Inflammatory macrophage treated with lipopolysaccharide for 4 hours (primary cell): ENCODE results near the gene PATJ.
"Not testable (repeated sequence)": the region's sequence is repeated elsewhere in the genome, so short reads cannot be mapped to it uniquely, and the experiment has no call there.

Experiments used
- DNase-seq: peaks from one replicate; pipeline ENCODE4 v3.0.0-alpha.2; 2020

PATJ gene

GRCh38 chr1:61892977-61893376 lies 150.7 kb downstream of the PATJ start:
- DNase-seq = no peak

- peak; percentile 34 for DNase-seq
These were observed 152.0 kb downstream of the PATJ start for GRCh38 chr1:61894296-61894695.

- DNase-seq = no peak
These were observed 152.9 kb downstream of the PATJ start for GRCh38 chr1:61895175-61895574.

GRCh38 chr1:61898658-61899057 lies 156.4 kb downstream of the PATJ start:
- DNase-seq = no peak

- DNase-seq = peak; percentile 15
These were observed 162.1 kb downstream of the PATJ start for GRCh38 chr1:61904354-61904753.

- no peak for DNase-seq
These were observed 164.8 kb downstream of the PATJ start for GRCh38 chr1:61907102-61907501.

GRCh38 chr1:61910035-61910434 lies 167.8 kb downstream of the PATJ start:
- no peak for DNase-seq

- no peak for DNase-seq
These were observed 172.7 kb downstream of the PATJ start for GRCh38 chr1:61914823-61915482.

GRCh38 chr1:61921435-61921834 lies 179.2 kb downstream of the PATJ start:
- no peak for DNase-seq

- no peak for DNase-seq
These were observed 180.7 kb downstream of the PATJ start for GRCh38 chr1:61922950-61923480.

- no peak for DNase-seq
These were observed 183.5 kb downstream of the PATJ start for GRCh38 chr1:61925591-61926298.

GRCh38 chr1:61926597-61926996 lies 184.3 kb downstream of the PATJ start:
- DNase-seq = no peak

GRCh38 chr1:61930116-61930645 lies 187.9 kb downstream of the PATJ start:
- DNase-seq = no peak

- no peak for DNase-seq
These were observed 189.5 kb downstream of the PATJ start for GRCh38 chr1:61931587-61932279.

GRCh38 chr1:61935516-61935915 lies 193.2 kb downstream of the PATJ start:
- no peak for DNase-seq

GRCh38 chr1:61936839-61937238 lies 194.6 kb downstream of the PATJ start:
- no peak for DNase-seq

GRCh38 chr1:61941794-61942193 lies 199.5 kb downstream of the PATJ start:
- DNase-seq = no peak

GRCh38 chr1:61942856-61943255 lies 200.6 kb downstream of the PATJ start:
- DNase-seq = no peak

- not testable (repeated sequence) for DNase-seq
These were observed 206.4 kb downstream of the PATJ start for GRCh38 chr1:61948685-61949084.

GRCh38 chr1:61950418-61950817 lies 208.1 kb downstream of the PATJ start:
- DNase-seq = no peak

GRCh38 chr1:61951731-61952580 lies 209.7 kb downstream of the PATJ start:
- no peak for DNase-seq

- no peak for DNase-seq
These were observed 210.4 kb downstream of the PATJ start for GRCh38 chr1:61952675-61953074.
